SU-DHL-6 (cell line): ENCODE measurements around the gene ARNT2.

Experiments used
- H2AFZ ChIP-seq: fragments of 200-600 bp; sonication (generic); 2 replicates; pipeline ENCODE4 v1.6.1; 2014; ENCODE audit warnings: low read depth, mild to moderate bottlenecking, moderate library complexity, mixed read lengths, antibody characterized with exemption, low read length; ENCODE audit not compliant: severe bottlenecking
- H3F3A ChIP-seq: fragments of 200-600 bp; shearing (Covaris generic); 2 replicates; pipeline ENCODE4 v1.6.0; 2016; ENCODE audit warnings: antibody characterized with exemption, mild to moderate bottlenecking; ENCODE audit not compliant: insufficient read depth
- H3K27ac ChIP-seq: fragments of 200-600 bp; sonication (generic); 2 replicates; pipeline ENCODE4 v1.5.1; 2016; ENCODE audit warnings: low read depth, mild to moderate bottlenecking, low read length, moderate library complexity, mixed read lengths
- H3K27me3 ChIP-seq: fragments of 200-600 bp; sonication (generic), shearing (Covaris generic); 2 replicates; pipeline ENCODE4 v1.6.0; 2014; ENCODE audit warnings: mild to moderate bottlenecking, low read length
- H3K36me3 ChIP-seq: fragments of 200-600 bp; sonication (generic); 2 replicates; pipeline ENCODE4 v1.6.1; 2014; ENCODE audit warnings: mild to moderate bottlenecking, low read length, mixed read lengths
- H3K4me2 ChIP-seq: fragments of 300-600, 200-600 bp; shearing (Covaris generic), sonication (generic); 2 replicates; pipeline ENCODE4 v1.6.0; 2014; ENCODE audit warnings: low read length, low read depth, mild to moderate bottlenecking; ENCODE audit not compliant: poor library complexity, severe bottlenecking
- H3K4me3 ChIP-seq: fragments of 200-600 bp; sonication (generic); 2 replicates; pipeline ENCODE4 v1.5.1; 2014; ENCODE audit warnings: antibody characterized with exemption, low read length, mild to moderate bottlenecking, mixed read lengths; ENCODE audit not compliant: insufficient read depth, poor library complexity, severe bottlenecking
- H3K79me2 ChIP-seq: fragments of 200-600 bp; sonication (generic); 2 replicates; pipeline ENCODE4 v1.6.1; 2014; ENCODE audit warnings: mild to moderate bottlenecking, low read length, moderate library complexity; ENCODE audit not compliant: insufficient read depth
- H3K9ac ChIP-seq: fragments of 200-600 bp; sonication (generic); 2 replicates; pipeline ENCODE4 v1.7.0; 2014; ENCODE audit warnings: mild to moderate bottlenecking, low read length
- H3K9me2 ChIP-seq: fragments of 200-600 bp; sonication (generic); replicated peaks from 2 replicates; pipeline ENCODE4 v1.6.1; 2014; ENCODE audit warnings: low read length; ENCODE audit not compliant: insufficient read depth
- H3K9me3 ChIP-seq: fragments of 200-600 bp; sonication (generic); 2 replicates; pipeline ENCODE4 v1.6.1; 2014; ENCODE audit warnings: low read length, mixed read lengths; ENCODE audit not compliant: insufficient read depth
- H4K20me1 ChIP-seq: fragments of 200-600 bp; sonication (generic); 2 replicates; pipeline ENCODE4 v1.6.1; 2014; ENCODE audit warnings: low read depth, mild to moderate bottlenecking, antibody characterized with exemption, low read length, moderate library complexity, mixed read lengths
- CTCF ChIP-seq: fragments of 200-600 bp; sonication (generic); IDR thresholded peaks from one replicate; pipeline ENCODE4 v1.5.1; 2017; ENCODE audit warnings: antibody characterized with exemption, mild to moderate bottlenecking, low read length, moderate library complexity; ENCODE audit not compliant: insufficient read depth, poor library complexity, severe bottlenecking
- EZH2phosphoT487 ChIP-seq: fragments of 200-600 bp; sonication (generic), shearing (Covaris generic); conservative IDR thresholded peaks from 2 replicates; pipeline ENCODE4 v1.6.1; 2018; ENCODE audit warnings: mild to moderate bottlenecking, antibody characterized with exemption, low read length, moderate library complexity, mixed read lengths

ARNT2 gene

GRCh38 chr15:80457896-80458295 lies 53.7 kb downstream of the ARNT2 start:
- Histone ChIP-seq H3K9me2 (no peaks in the 10 kb centered on the region), H3K36me3 (no peaks in the 10 kb centered on the region), H3K4me2 (no peak overlapping the region), H3F3A (no peaks in the 10 kb centered on the region), H3K9ac (no peak overlapping the region), H4K20me1 (no peaks in the 10 kb centered on the region), H3K4me3 (no peak overlapping the region), H3K9me3 (no peaks in the 10 kb centered on the region), H3K27me3 (no peaks in the 10 kb centered on the region), H3K27ac (no peak overlapping the region), H3K79me2 (no peaks in the 10 kb centered on the region), H2AFZ (no peak overlapping the region)
- TF ChIP-seq CTCF (no peak), EZH2phosphoT487 (no peak)

- no peak overlapping the region for H3K27ac ChIP-seq
- H3K79me2 ChIP-seq, result no peaks in the 10 kb centered on the region
- no peak overlapping the region for H3K4me2 ChIP-seq
- no peak overlapping the region for H2AFZ ChIP-seq
- H3K4me3 ChIP-seq, result no peak overlapping the region
- H3K9me3 ChIP-seq, result no peaks in the 10 kb centered on the region
- H4K20me1 ChIP-seq, result no peaks in the 10 kb centered on the region
- H3K27me3 ChIP-seq, result no peaks in the 10 kb centered on the region
- H3F3A ChIP-seq, result no peaks in the 10 kb centered on the region
- H3K9ac ChIP-seq, result no peak overlapping the region
- no peaks in the 10 kb centered on the region for H3K36me3 ChIP-seq
- TF ChIP-seq CTCF, result no peak
- no peak for TF ChIP-seq EZH2phosphoT487
- H3K9me2 ChIP-seq, result no peaks in the 10 kb centered on the region
Measured at GRCh38 chr15:80458580-80458979, 54.4 kb downstream of the ARNT2 start.

GRCh38 chr15:80459380-80459779 lies 55.2 kb downstream of the ARNT2 start:
- Histone ChIP-seq H3K9ac (no peak overlapping the region), H3K9me3 (no peaks in the 10 kb centered on the region), H3K27ac (no peak overlapping the region), H3K27me3 (no peaks in the 10 kb centered on the region), H3K79me2 (no peaks in the 10 kb centered on the region), H3K9me2 (no peaks in the 10 kb centered on the region), H3K4me3 (no peak overlapping the region), H2AFZ (no peak overlapping the region), H3K36me3 (no peaks in the 10 kb centered on the region), H3F3A (no peaks in the 10 kb centered on the region), H3K4me2 (no peak overlapping the region), H4K20me1 (no peaks in the 10 kb centered on the region)
- TF ChIP-seq CTCF (no peak), EZH2phosphoT487 (no peak)

GRCh38 chr15:80459818-80460217 lies 55.6 kb downstream of the ARNT2 start:
- no peaks in the 10 kb centered on the region for H4K20me1 ChIP-seq
- H3K79me2 ChIP-seq, result no peaks in the 10 kb centered on the region
- no peak overlapping the region for H2AFZ ChIP-seq
- no peak overlapping the region for H3K4me3 ChIP-seq
- no peak overlapping the region for H3K4me2 ChIP-seq
- H3F3A ChIP-seq, result no peaks in the 10 kb centered on the region
- no peaks in the 10 kb centered on the region for H3K9me3 ChIP-seq
- no peak overlapping the region for H3K27ac ChIP-seq
- H3K27me3 ChIP-seq, result no peaks in the 10 kb centered on the region
- no peak overlapping the region for H3K9ac ChIP-seq
- H3K9me2 ChIP-seq, result no peaks in the 10 kb centered on the region
- no peaks in the 10 kb centered on the region for H3K36me3 ChIP-seq
- TF ChIP-seq CTCF (no peak), EZH2phosphoT487 (no peak)
